Gastrocnemius medialis (tissue), 4 donors: Measurements from ENCODE around the gene FRAS1. TPM values are rescaled to one million over a fixed set of nuclear protein-coding genes. Genes with fewer than 3 reads are reported as not detected.

Experiments
- ATAC-seq, 2 donors: fragments of 150-250 bp; one replicate each; pipeline ENCODE4 v1.9.1; 2016
- DNase-seq, 2 donors: peaks; one replicate each; pipeline ENCODE4 v3.0.0-alpha.2; 2019
- H3K27ac ChIP-seq, 4 donors: fragments of 200-600 bp; sonication (generic); 1 replicate in 1 of 4; 2 replicates in 3 of 4; pipeline ENCODE4 v1.5.1; 2016 to 2018; ENCODE audit warnings: mild to moderate bottlenecking in 2 of 4, moderate library complexity in 1 of 4
- H3K27me3 ChIP-seq, 3 donors: fragments of 200-600 bp; sonication (generic) in 2 of 3; 1 replicate in 1 of 3; 2 replicates in 2 of 3; pipeline versions ENCODE4 v1.5.1 to v1.6.0; 2016 to 2019; ENCODE audit warnings: mild to moderate bottlenecking in 1 of 3, moderate library complexity in 1 of 3
- H3K36me3 ChIP-seq, 2 donors: fragments of 200-600 bp; sonication (generic) in 1 of 2; one replicate each; pipeline ENCODE4 v1.5.1; 2017 to 2018
- H3K4me1 ChIP-seq, 2 donors: fragments of 200-600 bp; sonication (generic) in 1 of 2; one replicate each; pipeline ENCODE4 v1.5.1; 2016 to 2017; ENCODE audit warnings: mild to moderate bottlenecking in 2 of 2
- H3K4me3 ChIP-seq, 4 donors: fragments of 200-600 bp; sonication (generic) in 3 of 4; 1 replicate in 1 of 4; 2 replicates in 3 of 4; pipeline ENCODE4 v1.5.1; 2016 to 2019; ENCODE audit warnings: mild to moderate bottlenecking in 2 of 4
- H3K9me3 ChIP-seq, 3 donors: fragments of 200-600 bp; sonication (generic) in 2 of 3; 1 replicate in 1 of 3; 2 replicates in 2 of 3; pipeline ENCODE4 v1.5.1; 2016 to 2019
- POLR2A ChIP-seq, 2 donors: fragments of 450-650 bp; IDR thresholded peaks; one replicate each; pipeline ENCODE4 v1.6.1; 2017; ENCODE audit warnings: antibody characterized with exemption in 2 of 2, mild to moderate bottlenecking in 2 of 2, moderate library complexity in 2 of 2
- in situ Hi-C, 4 donors: fragments of 200-750 bp; cut with MboI; loops; one replicate each; pipeline versions ENCODE4 v1.15.0 to v1.8.0; 2017; ENCODE audit warnings: low sequenced_read_pairs in 4 of 4
- intact Hi-C: fragments of 100-400 bp; cut with DNase I; formaldehyde crosslinking; loops from one replicate; pipeline ENCODE4 v1.15.1; 2023; ENCODE audit warnings: low total_unique reads
- total RNA-seq, 4 donors: library from RNA; depleted of rRNA; stranded (reverse); fragments of >200 nt; gene quantifications; one replicate each; pipeline versions ENCODE4 v1.1.0 to v1.2.3, GENCODE V29; 2016
- TF ChIP-seq, protein P1 (sequence below), 5 experiments: fragments of 450-650 bp in 3 of 5; fragments of 200-600 bp in 2 of 5; sonication (generic) in 2 of 5; IDR thresholded peaks in 4 of 5; conservative IDR thresholded peaks in 1 of 5; 1 replicate in 4 of 5; 2 replicates in 1 of 5; pipeline ENCODE4 v1.5.1; 2016 to 2019; ENCODE audit warnings: antibody characterized with exemption in 5 of 5, mild to moderate bottlenecking in 3 of 5, moderate library complexity in 3 of 5

The FRAS1 gene
- total RNA-seq, 4 donors from 2014 or later = 0.39 to 0.64 (median 0.46) TPM

- Histone ChIP-seq H3K27ac (no peak overlapping the region), H3K4me1 (no peaks in the 10 kb centered on the region), H3K4me3 (no peak overlapping the region), H3K27me3 (no peaks in the 10 kb centered on the region), H3K36me3 (no peaks in the 10 kb centered on the region), H3K9me3 (no peaks in the 10 kb centered on the region)
- no peak for TF ChIP-seq POLR2A (IDR thresholded peaks at IDR 0.05)
- TF ChIP-seq, protein P1, sequence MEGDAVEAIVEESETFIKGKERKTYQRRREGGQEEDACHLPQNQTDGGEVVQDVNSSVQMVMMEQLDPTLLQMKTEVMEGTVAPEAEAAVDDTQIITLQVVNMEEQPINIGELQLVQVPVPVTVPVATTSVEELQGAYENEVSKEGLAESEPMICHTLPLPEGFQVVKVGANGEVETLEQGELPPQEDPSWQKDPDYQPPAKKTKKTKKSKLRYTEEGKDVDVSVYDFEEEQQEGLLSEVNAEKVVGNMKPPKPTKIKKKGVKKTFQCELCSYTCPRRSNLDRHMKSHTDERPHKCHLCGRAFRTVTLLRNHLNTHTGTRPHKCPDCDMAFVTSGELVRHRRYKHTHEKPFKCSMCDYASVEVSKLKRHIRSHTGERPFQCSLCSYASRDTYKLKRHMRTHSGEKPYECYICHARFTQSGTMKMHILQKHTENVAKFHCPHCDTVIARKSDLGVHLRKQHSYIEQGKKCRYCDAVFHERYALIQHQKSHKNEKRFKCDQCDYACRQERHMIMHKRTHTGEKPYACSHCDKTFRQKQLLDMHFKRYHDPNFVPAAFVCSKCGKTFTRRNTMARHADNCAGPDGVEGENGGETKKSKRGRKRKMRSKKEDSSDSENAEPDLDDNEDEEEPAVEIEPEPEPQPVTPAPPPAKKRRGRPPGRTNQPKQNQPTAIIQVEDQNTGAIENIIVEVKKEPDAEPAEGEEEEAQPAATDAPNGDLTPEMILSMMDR (IDR thresholded peaks at IDR 0.05 in 4 of 5, conservative IDR thresholded peaks at IDR 0.05 in 1 of 5) = no peak
- in situ Hi-C loops (no loop called here), intact Hi-C loops (no loop called here)
- ATAC-seq (no peak), DNase-seq (no peak)
Measured at GRCh38 chr4:78310740-78311115, 253.6 kb downstream of the FRAS1 start.

DNA sequence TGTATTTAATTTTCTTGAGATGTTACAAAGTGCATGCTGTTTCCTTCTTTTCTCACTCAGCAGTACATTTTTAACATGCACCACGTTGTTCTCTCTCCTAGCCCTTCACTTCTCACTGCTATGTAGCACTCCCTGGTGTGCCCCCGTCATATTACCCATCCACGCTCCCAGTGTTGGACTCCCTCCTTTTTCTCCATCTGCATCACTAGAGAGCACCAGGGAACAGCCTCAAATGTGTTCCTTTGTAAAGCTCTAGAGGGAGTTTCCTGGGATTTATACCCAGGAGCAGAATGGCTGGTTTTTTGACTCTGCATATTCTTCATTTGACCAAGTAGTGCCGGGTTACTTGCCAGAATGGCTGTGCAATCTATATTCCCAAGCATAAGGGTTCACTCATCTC lies 254.2 kb downstream of the FRAS1 start:
- Histone ChIP-seq H3K9me3 (no peaks in the 10 kb centered on the region), H3K27ac (no peak overlapping the region), H3K27me3 (no peaks in the 10 kb centered on the region), H3K4me1 (no peaks in the 10 kb centered on the region), H3K4me3 (no peak overlapping the region), H3K36me3 (no peaks in the 10 kb centered on the region)
- intact Hi-C loops = no loop called here
- ATAC-seq (no peak), DNase-seq (no peak)
- in situ Hi-C loops = no loop called here
- TF ChIP-seq, protein P1 (IDR thresholded peaks at IDR 0.05 in 4 of 5, conservative IDR thresholded peaks at IDR 0.05 in 1 of 5) = no peak
- TF ChIP-seq POLR2A (IDR thresholded peaks at IDR 0.05) = no peak

DNA sequence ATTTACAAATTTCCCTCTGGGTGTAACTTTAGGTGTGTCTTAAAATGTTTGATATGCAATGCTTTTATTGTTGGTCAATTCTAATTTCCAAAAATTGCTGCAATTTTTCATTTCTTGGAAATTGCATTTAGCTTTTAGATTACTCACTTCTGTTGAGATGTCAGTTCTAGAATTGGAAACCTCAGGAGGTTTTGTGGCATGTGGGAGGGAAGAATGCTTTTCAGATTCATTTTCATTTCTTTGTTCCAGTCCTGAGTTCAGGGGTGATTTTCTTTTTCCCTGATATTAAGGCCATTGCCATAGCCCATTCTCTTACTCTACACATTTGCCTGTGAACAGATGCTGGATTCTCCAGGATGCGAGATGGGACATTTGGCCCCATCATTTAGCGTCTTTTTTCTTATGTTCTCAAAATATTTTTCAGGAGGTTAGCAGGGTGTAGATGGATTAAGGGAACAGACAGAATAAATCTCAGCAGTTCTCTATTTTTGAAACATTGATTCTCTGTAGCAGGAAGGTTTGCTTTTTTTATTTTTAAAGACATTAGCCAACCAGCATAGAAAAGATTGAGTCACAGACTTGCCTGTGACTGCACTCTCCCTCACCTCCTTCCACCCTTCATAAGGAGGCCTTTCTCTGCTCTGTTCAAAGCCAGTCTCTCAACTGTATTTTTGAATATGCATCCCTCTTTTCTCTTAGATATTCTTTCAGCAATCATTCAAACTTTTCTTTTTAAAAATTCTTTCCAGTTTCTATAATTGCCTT lies 256.0 kb downstream of the FRAS1 start:
- no peaks in the 10 kb centered on the region for H3K9me3 ChIP-seq
- H3K4me3 ChIP-seq = no peak overlapping the region
- no peak overlapping the region for H3K27ac ChIP-seq
- no peaks in the 10 kb centered on the region for H3K27me3 ChIP-seq
- in situ Hi-C loops (no loop called here), intact Hi-C loops (no loop called here)
- TF ChIP-seq POLR2A (IDR thresholded peaks at IDR 0.05) = no peak
- TF ChIP-seq, protein P1 (IDR thresholded peaks at IDR 0.05 in 4 of 5, conservative IDR thresholded peaks at IDR 0.05 in 1 of 5) = no peak
- ATAC-seq (no peak), DNase-seq (no peak)
- no peaks in the 10 kb centered on the region for H3K36me3 ChIP-seq
- no peaks in the 10 kb centered on the region for H3K4me1 ChIP-seq

DNA sequence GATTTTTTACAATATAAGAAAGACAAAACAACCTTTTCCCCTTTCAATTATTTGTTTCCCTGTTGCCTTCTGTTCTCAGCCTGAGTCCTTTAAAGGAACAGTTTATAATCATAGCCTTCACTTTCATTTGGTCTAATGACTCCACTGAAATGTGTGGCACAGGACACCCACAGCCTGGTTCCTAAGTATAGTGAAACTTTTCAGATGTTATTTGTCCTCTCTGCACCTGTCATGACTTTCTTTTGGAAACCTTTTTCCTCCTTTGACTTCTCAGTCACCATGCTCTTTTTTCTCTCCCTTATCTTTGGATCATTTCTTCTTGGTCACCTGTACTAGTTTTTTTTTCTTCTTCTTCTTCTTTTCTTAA lies 256.6 kb downstream of the FRAS1 start:
- ATAC-seq (no peak), DNase-seq (no peak)
- no peaks in the 10 kb centered on the region for H3K36me3 ChIP-seq
- H3K27ac ChIP-seq = no peak overlapping the region
- no peaks in the 10 kb centered on the region for H3K4me1 ChIP-seq
- no peak overlapping the region for H3K4me3 ChIP-seq
- no peaks in the 10 kb centered on the region for H3K27me3 ChIP-seq
- no peaks in the 10 kb centered on the region for H3K9me3 ChIP-seq
- intact Hi-C loops = no loop called here
- in situ Hi-C loops = no loop called here
- TF ChIP-seq, protein P1 (IDR thresholded peaks at IDR 0.05 in 4 of 5, conservative IDR thresholded peaks at IDR 0.05 in 1 of 5) = no peak
- TF ChIP-seq POLR2A (IDR thresholded peaks at IDR 0.05) = no peak

DNA sequence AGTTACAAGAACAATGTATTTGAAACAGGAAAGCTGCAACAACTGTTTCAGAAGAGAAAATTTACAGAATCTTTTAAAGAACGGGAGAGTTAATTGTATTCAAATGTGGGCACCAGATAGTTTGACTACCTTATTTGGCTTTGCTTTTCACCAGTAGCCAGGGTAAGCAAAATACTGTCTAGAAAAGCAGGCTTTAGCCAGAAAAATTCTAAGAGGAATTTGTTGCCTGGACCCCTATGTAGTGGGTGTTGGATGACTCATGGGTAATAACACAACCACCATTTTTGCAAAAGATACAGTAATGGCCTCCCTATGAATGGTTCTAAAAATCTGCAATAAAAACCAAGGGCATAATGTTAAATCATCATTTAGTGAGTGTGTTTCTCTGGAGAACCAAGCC lies 261.0 kb downstream of the FRAS1 start:
- in situ Hi-C loops (no loop called here), intact Hi-C loops (no loop called here)
- no peaks in the 10 kb centered on the region for H3K4me1 ChIP-seq
- no peak for DNase-seq
- TF ChIP-seq, protein P1 (IDR thresholded peaks at IDR 0.05 in 4 of 5, conservative IDR thresholded peaks at IDR 0.05 in 1 of 5) = no peak
- no peak for TF ChIP-seq POLR2A (IDR thresholded peaks at IDR 0.05)
- no peaks in the 10 kb centered on the region for H3K9me3 ChIP-seq
- no peak for ATAC-seq
- no peak overlapping the region for H3K27ac ChIP-seq
- H3K36me3 ChIP-seq = no peaks in the 10 kb centered on the region
- no peaks in the 10 kb centered on the region for H3K27me3 ChIP-seq
- H3K4me3 ChIP-seq = no peak overlapping the region
